Left renal pelvis (tissue), 4 donors: Measurements from ENCODE around the gene DHX34. TPM values are rescaled to one million over a fixed set of nuclear protein-coding genes. Genes with fewer than 3 reads are reported as not detected.

Experiments used
- polyA plus RNA-seq, 4 donors: library from polyadenylated mRNA; unstranded; fragments of 120-200 nt; gene quantifications; one replicate each; pipeline ENCODE4 v1.2.1, GENCODE V29; 2013; ENCODE audit not compliant: insufficient read length in 4 of 4

DHX34 gene
- polyA plus RNA-seq, 4 donors = 9.8 to 19.8 (median 11.4) TPM

Other genes starting within 250 kb of the DHX34 start
- 10 to 100 TPM; 29.9 to 42.0 (median 35.5) TPM for gene ZC3H4, start 235.5 kb upstream of the DHX34 start, polyA plus RNA-seq
- gene SAE1, start 218.5 kb upstream of the DHX34 start, polyA plus RNA-seq = 100 to 1,000 TPM; 105 to 132 (median 121) TPM
- 1 to 10 TPM; 1.7 to 3.7 (median 2.6) TPM for gene BBC3, start 118.1 kb upstream of the DHX34 start, polyA plus RNA-seq
- 10 to 100 TPM; 20.9 to 32.2 (median 23.7) TPM for gene CCDC9, start 92.8 kb upstream of the DHX34 start, polyA plus RNA-seq
- gene INAFM1, start 74.4 kb upstream of the DHX34 start, polyA plus RNA-seq = 10 to 100 TPM in 2 of 4 donors, 1 to 10 TPM in 2; 5.6 to 11.4 (median 8.9) TPM
- 1 to 10 TPM; 3.8 to 8.1 (median 6.7) TPM for gene C5AR1, start 39.5 kb upstream of the DHX34 start, polyA plus RNA-seq
- gene C5AR2, start 17.1 kb upstream of the DHX34 start, polyA plus RNA-seq = under 1 TPM; 0.20 to 0.64 (median 0.34) TPM
- gene MEIS3, start 70.2 kb downstream of the DHX34 start, polyA plus RNA-seq = 10 to 100 TPM; 19.9 to 43.5 (median 28.2) TPM
- gene SLC8A2, start 122.6 kb downstream of the DHX34 start, polyA plus RNA-seq = under 1 TPM; 0.17 to 0.44 (median 0.29) TPM
- 10 to 100 TPM in 2 of 4 donors, 1 to 10 TPM in 2; 8.8 to 18.5 (median 10.4) TPM for gene KPTN, start 134.9 kb downstream of the DHX34 start, polyA plus RNA-seq
- gene NAPA, start 165.7 kb downstream of the DHX34 start, polyA plus RNA-seq = 100 to 1,000 TPM in 3 of 4 donors, 10 to 100 TPM in 1; 91.6 to 163 (median 154) TPM
- gene ZNF541, start 223.8 kb downstream of the DHX34 start, polyA plus RNA-seq = under 1 TPM; 0.19 to 0.50 (median 0.29) TPM